Activated CD8-positive, alpha-beta memory T cell treated with anti-CD3 and anti-CD28 coated beads for 48 hours (primary cell): ENCODE results near the gene LPCAT3.
A peak's percentile ranks its signal among the peaks of the same experiment; 100 is the strongest.
"Not testable (repeated sequence)": the region's sequence is repeated elsewhere in the genome, so short reads cannot be mapped to it uniquely, and the experiment has no call there.

Experiments
- DNase-seq, 3 experiments: peaks; one replicate each; pipeline ENCODE4 v3.0.0-alpha.2; 2020; ENCODE audit warnings: low read depth in 2 of 3, low spot score in 2 of 3

Gene LPCAT3

GRCh38 chr12:7018350-7019042 lies at the start of gene LPCAT3:
Gene LPCAT3 (minus strand): TSS chr12:7018476. CDS start chr12:7018424, 52 bp downstream.
- DNase-seq, result peak; percentile 90 to 95 (median 93)

GRCh38 chr12:7067096-7067495 lies 48.8 kb upstream of the LPCAT3 start:
- DNase-seq, result no peak

- no peak for DNase-seq
These were observed 48.3 kb upstream of the LPCAT3 start for GRCh38 chr12:7066596-7066995.

GRCh38 chr12:7065073-7065623 lies 46.9 kb upstream of the LPCAT3 start:
- DNase-seq, result no peak

- no peak for DNase-seq
These were observed 46.2 kb upstream of the LPCAT3 start for GRCh38 chr12:7064516-7064915.

- DNase-seq, result no peak
These were observed 43.3 kb upstream of the LPCAT3 start for GRCh38 chr12:7061596-7061995.

GRCh38 chr12:7061138-7061537 lies 42.9 kb upstream of the LPCAT3 start:
- DNase-seq, result no peak

GRCh38 chr12:7060353-7060954 lies 42.2 kb upstream of the LPCAT3 start, which contains the start of gene C1S:
Gene C1S (plus strand): TSS chr12:7060718. CDS start chr12:7061913, 1,195 bp downstream.
- DNase-seq, result no peak

GRCh38 chr12:7059780-7060179 lies 41.5 kb upstream of the LPCAT3 start:
- DNase-seq, result no peak

- no peak for DNase-seq
These were observed 40.6 kb upstream of the LPCAT3 start for GRCh38 chr12:7058850-7059395.

- no peak for DNase-seq
These were observed 40.0 kb upstream of the LPCAT3 start for GRCh38 chr12:7058163-7058845.

GRCh38 chr12:7055736-7056135 lies 37.5 kb upstream of the LPCAT3 start:
- DNase-seq, result not testable (repeated sequence)

GRCh38 chr12:7054925-7055324 lies 36.6 kb upstream of the LPCAT3 start:
- DNase-seq, result no peak

GRCh38 chr12:7049973-7050372 lies 31.7 kb upstream of the LPCAT3 start:
- not testable (repeated sequence) for DNase-seq

GRCh38 chr12:7049445-7049951 lies 31.2 kb upstream of the LPCAT3 start:
- not testable (repeated sequence) for DNase-seq

GRCh38 chr12:7047306-7047705 lies 29.0 kb upstream of the LPCAT3 start:
- no peak for DNase-seq

GRCh38 chr12:7046383-7047105 lies 28.3 kb upstream of the LPCAT3 start:
- no peak for DNase-seq

- DNase-seq, result no peak
These were observed 27.6 kb upstream of the LPCAT3 start for GRCh38 chr12:7045913-7046312.

- no peak for DNase-seq
These were observed 24.6 kb upstream of the LPCAT3 start for GRCh38 chr12:7042842-7043241.

GRCh38 chr12:7039403-7039802 lies 21.1 kb upstream of the LPCAT3 start:
- DNase-seq, result no peak

GRCh38 chr12:7038591-7038990 lies 20.3 kb upstream of the LPCAT3 start:
- DNase-seq, result no peak
